Esophagus muscularis mucosa (tissue), 4 donors: ENCODE data around the gene DHRS3. TPM values are rescaled to one million over a fixed set of nuclear protein-coding genes. Genes with fewer than 3 reads are reported as not detected.
"Not testable (repeated sequence)": the region's sequence is repeated elsewhere in the genome, so short reads cannot be mapped to it uniquely, and the experiment has no call there.

ENCODE experiments used
- DNase-seq: peaks from one replicate; pipeline ENCODE4 v3.0.0-alpha.2; 2017; ENCODE audit errors: extremely low spot score
- H3K27ac ChIP-seq, 4 donors: fragments of 200-600 bp; sonication (generic); replicated peaks in 1 of 4; 1 replicate in 3 of 4; 2 replicates in 1 of 4; pipeline ENCODE4 v1.5.1; 2016 to 2019; ENCODE audit warnings: mild to moderate bottlenecking in 1 of 4
- H3K27me3 ChIP-seq, 4 donors: fragments of 200-600 bp; sonication (generic); one replicate each; pipeline versions ENCODE4 v1.5.1 to v1.6.0; 2016 to 2019
- H3K36me3 ChIP-seq, 4 donors: fragments of 200-600 bp; sonication (generic); one replicate each; pipeline ENCODE4 v1.5.1; 2016 to 2019
- H3K4me1 ChIP-seq, 4 donors: fragments of 200-600 bp; sonication (generic); one replicate each; pipeline ENCODE4 v1.5.1; 2016 to 2019
- H3K4me3 ChIP-seq, 4 donors: fragments of 200-600 bp; sonication (generic); 1 replicate in 2 of 4; 2 replicates in 2 of 4; pipeline ENCODE4 v1.5.1; 2016 to 2019; ENCODE audit warnings: mild to moderate bottlenecking in 4 of 4, moderate library complexity in 1 of 4
- H3K9me3 ChIP-seq, 4 donors: fragments of 200-600 bp; sonication (generic); 1 replicate in 3 of 4; 2 replicates in 1 of 4; pipeline ENCODE4 v1.5.1; 2016 to 2019
- CTCF ChIP-seq, 3 experiments: fragments of 200-600 bp in 2 of 3; fragments of 450-650 bp in 1 of 3; sonication (generic) in 2 of 3; IDR thresholded peaks; one replicate each; pipeline ENCODE4 v1.5.1; 2017 to 2019; ENCODE audit warnings: antibody characterized with exemption in 3 of 3, mild to moderate bottlenecking in 2 of 3, moderate library complexity in 1 of 3
- EP300 ChIP-seq: sonication (generic); formaldehyde crosslinking; IDR thresholded peaks from one replicate; pipeline ENCODE4 v1.6.1; 2017; ENCODE audit warnings: antibody characterized with exemption
- POLR2A ChIP-seq: fragments of 450-650 bp; IDR thresholded peaks from one replicate; pipeline ENCODE4 v1.6.1; 2017; ENCODE audit warnings: antibody characterized with exemption, moderate library complexity, mild to moderate bottlenecking, low read depth
- POLR2AphosphoS5 ChIP-seq, 2 donors: sonication (generic); formaldehyde crosslinking; IDR thresholded peaks; one replicate each; pipeline ENCODE4 v1.6.1; 2017; ENCODE audit warnings: antibody characterized with exemption in 2 of 2
- WGBS: methylation state at CpG from one replicate; pipeline ENCODE4 v1.1.5; 2018; 5-methylcytosine and 5-hydroxymethylcytosine counted together
- intact Hi-C: fragments of 100-400 bp; cut with DNase I; formaldehyde crosslinking; loops from one replicate; pipeline ENCODE4 v1.15.1; 2023
- total RNA-seq, 4 donors: library from RNA; depleted of rRNA; stranded (reverse); fragments of >200 nt; gene quantifications; one replicate each; pipeline versions ENCODE4 v1.1.0 to v1.2.1, GENCODE V29; 2016

DHRS3 gene
- total RNA-seq, 4 donors from 2014 or later, result 130 to 237 (median 200) TPM

GRCh38 chr1:12661606-12662219 lies 43.7 kb upstream of the DHRS3 start:
- Histone ChIP-seq H3K9me3 (peaks cover 0 to 9% (median 5%) of the 10 kb centered on the region in 4 donors), H3K4me3 (no peak overlapping the region), H3K4me1 (peaks cover 0 to 6% (median 5%) of the 10 kb centered on the region in 4 donors), H3K36me3 (no peaks in the 10 kb centered on the region), H3K27me3 (no peaks in the 10 kb centered on the region), H3K27ac (no peak overlapping the region)
- 83% methylated on average over 6 of the region's 6 CpGs for WGBS
- intact Hi-C loops, result no loop called here
- TF ChIP-seq POLR2AphosphoS5 (IDR thresholded peaks at IDR 0.05) (no peak), POLR2A (no peak), EP300 (no peak), CTCF (IDR thresholded peaks at IDR 0.05) (no peak)
- DNase-seq, result no peak

- no peak overlapping the region for H3K4me3 ChIP-seq
- H3K36me3 ChIP-seq, result no peaks in the 10 kb centered on the region
- DNase-seq, result no peak
- TF ChIP-seq EP300 (no peak), CTCF (IDR thresholded peaks at IDR 0.05) (peak; percentile 94 to 98 (median 97)), POLR2A (no peak), POLR2AphosphoS5 (IDR thresholded peaks at IDR 0.05) (no peak)
- no peaks in the 10 kb centered on the region for H3K27me3 ChIP-seq
- H3K4me1 ChIP-seq, result peaks cover 0 to 6% (median 5%) of the 10 kb centered on the region in 4 donors
- intact Hi-C loops, result loop anchor here (2.0 to 10.0 kb wide), 3 partner anchors 38 to 384 kb away; no protein-coding TSS in a partner anchor
- no peak overlapping the region for H3K27ac ChIP-seq
- 48% methylated on average over 22 of the region's 23 CpGs for WGBS
- peaks cover 0 to 9% (median 5%) of the 10 kb centered on the region in 4 donors for H3K9me3 ChIP-seq
Observed at GRCh38 chr1:12658531-12659453, 40.8 kb upstream of the DHRS3 start.

DNA sequence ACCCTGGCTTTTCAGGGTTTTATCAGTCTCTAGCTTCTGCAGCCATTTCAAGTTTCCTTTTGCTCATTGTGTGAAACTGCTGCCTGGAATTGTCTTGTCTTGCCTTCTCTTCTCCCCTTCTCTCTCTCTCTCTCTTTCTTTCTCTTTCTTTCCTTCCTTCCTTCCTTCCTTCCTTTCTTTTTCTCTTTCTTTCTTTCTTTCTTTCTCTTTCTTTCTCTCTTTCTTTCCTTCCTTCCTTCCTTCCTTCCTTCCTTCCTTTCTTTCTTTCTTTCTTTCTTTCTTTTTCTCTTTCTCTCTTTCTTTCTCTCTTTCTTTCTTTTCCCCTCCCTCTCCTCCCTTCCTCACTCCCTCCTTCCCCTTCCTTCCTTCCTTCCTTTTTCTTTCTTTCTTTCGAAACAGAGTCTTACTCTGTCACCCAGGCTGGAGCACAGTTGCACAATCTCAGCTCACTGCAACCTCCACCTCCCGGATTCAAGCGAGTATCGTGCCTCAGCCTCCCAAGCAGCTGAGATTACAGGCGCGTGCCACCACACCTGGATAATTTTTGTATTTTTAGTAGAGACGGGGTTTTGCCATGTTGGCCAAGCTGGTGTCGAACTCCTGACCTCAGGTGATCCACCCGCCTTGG lies 40.0 kb upstream of the DHRS3 start:
- WGBS, result 88% methylated on average over 9 of the region's 9 CpGs
- H3K9me3 ChIP-seq, H3K4me1 ChIP-seq, DNase-seq, H3K36me3 ChIP-seq, H3K4me3 ChIP-seq, H3K27ac ChIP-seq, H3K27me3 ChIP-seq: not testable (repeated sequence)
- intact Hi-C loops, result loop anchor here (2.0 to 10.0 kb wide), 3 partner anchors 37 to 383 kb away; no protein-coding TSS in a partner anchor

DNA sequence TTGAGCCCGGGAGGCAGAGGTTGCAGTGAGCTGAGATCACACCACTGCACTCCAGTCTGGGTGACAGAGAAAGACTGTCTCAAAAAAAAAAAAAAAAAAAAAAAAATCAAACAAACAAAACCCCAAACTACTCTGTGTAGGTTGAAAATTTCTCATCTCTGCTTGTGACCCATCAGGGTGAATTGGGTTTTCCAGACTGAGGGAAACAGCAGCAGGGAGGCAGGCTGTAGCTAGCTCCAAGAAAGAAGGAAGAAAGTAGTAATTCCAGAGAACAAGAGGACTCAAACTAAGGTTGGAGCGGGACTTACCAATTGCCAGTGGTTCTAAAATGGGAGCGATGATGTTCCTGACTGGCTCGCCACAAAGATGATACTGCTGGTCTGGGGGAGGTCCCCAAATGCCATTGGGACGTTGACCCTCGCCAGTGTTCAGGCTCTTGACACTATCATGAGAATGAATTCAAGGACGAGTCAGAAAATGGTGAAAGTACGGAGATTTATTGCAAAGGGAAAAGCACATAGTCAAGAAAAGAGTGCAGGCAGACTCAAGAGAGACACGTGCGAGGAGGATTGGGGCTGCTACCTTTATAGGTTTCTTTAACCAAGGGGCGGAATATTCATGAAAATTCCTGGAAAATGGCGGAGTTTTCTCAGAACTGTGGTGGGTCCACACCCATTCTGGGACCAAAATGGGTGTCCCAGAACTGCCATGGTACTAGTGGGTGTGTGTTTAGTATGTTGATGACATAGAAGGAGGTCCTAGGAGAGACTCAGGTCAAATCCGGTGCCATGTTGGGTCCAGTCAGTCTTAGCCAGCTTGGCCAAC lies 39.3 kb upstream of the DHRS3 start:
- 94% methylated on average over 13 of the region's 13 CpGs for WGBS
- Histone ChIP-seq H3K4me3 (no peak overlapping the region), H3K27ac (no peak overlapping the region), H3K36me3 (no peaks in the 10 kb centered on the region), H3K27me3 (no peaks in the 10 kb centered on the region), H3K4me1 (peaks cover 0 to 6% (median 5%) of the 10 kb centered on the region in 4 donors), H3K9me3 (no peaks in the 10 kb centered on the region)
- no peak for DNase-seq
- TF ChIP-seq EP300, result no peak
- no peak for TF ChIP-seq POLR2A
- no peak for TF ChIP-seq POLR2AphosphoS5 (IDR thresholded peaks at IDR 0.05)
- no peak for TF ChIP-seq CTCF (IDR thresholded peaks at IDR 0.05)
- intact Hi-C loops, result loop anchor here (10.0 kb wide), 1 partner anchor 382 kb away; no protein-coding TSS in a partner anchor
